IMR-90 (cell line): ENCODE measurements around the gene IL11RA. TPM values are rescaled to one million over a fixed set of nuclear protein-coding genes. Genes with fewer than 3 reads are reported as not detected.

ENCODE experiments used
- ATAC-seq: fragments of 200-7000 bp; cut with Tn5 transposase; 2 replicates; pipeline ENCODE4 v1.9.1; 2020; ENCODE audit warnings: low read depth, mild to moderate bottlenecking, moderate library complexity
- BruUV-seq: library from RNA; stranded (reverse); fragments of 400-500 nt; replicated peaks from 2 replicates; lab custom pipeline; 2021; lab: Mats Ljungman, UMichigan
- CTCF ChIA-PET: fragments of 300-600 bp; formaldehyde crosslinking; extraction: SDS; loops from one replicate; lab custom pipeline; 2021; ENCODE audit warnings: antibody characterized with exemption; lab: Yijun Ruan, JAX
- POLR2A ChIA-PET: fragments of 300-600 bp; sonication (Branson Sonifier 250); formaldehyde crosslinking; loops from one replicate; lab custom pipeline; 2022; ENCODE audit warnings: antibody characterized with exemption; ENCODE audit not compliant: unreplicated experiment; lab: Charles Lee
- DNase-seq: peaks from one replicate; pipeline ENCODE4 v3.0.0; 2013
- H2AFZ ChIP-seq: replicated peaks from 2 replicates; pipeline ENCODE3; 2013; ENCODE audit warnings: low read length, mild to moderate bottlenecking; ENCODE audit not compliant: poor library complexity
- H2AK5ac ChIP-seq: 2 replicates; pipeline ENCODE4 v1.6.1; 2013; ENCODE audit warnings: low read depth, low read length, inconsistent platforms
- H2AK9ac ChIP-seq: replicated peaks from 2 replicates; pipeline ENCODE3; 2013; ENCODE audit warnings: mild to moderate bottlenecking, low read depth, low read length, moderate library complexity; ENCODE audit not compliant: poor library complexity
- H2BK120ac ChIP-seq: 2 replicates; pipeline ENCODE4 v1.6.1; 2013; ENCODE audit warnings: low read depth, low read length, inconsistent platforms
- H2BK15ac ChIP-seq: 3 replicates; pipeline ENCODE4 v1.6.1; 2013; ENCODE audit warnings: low read depth, low read length, inconsistent platforms
- H2BK20ac ChIP-seq: 2 replicates; pipeline ENCODE4 v1.6.1; 2013; ENCODE audit warnings: low read depth, mild to moderate bottlenecking, inconsistent platforms, low read length, moderate library complexity
- H2BK5ac ChIP-seq: 2 replicates; pipeline ENCODE4 v1.6.1; 2013; ENCODE audit warnings: mild to moderate bottlenecking, low read depth, low read length, inconsistent platforms; ENCODE audit not compliant: poor library complexity, severe bottlenecking
- H3K14ac ChIP-seq: replicated peaks from 2 replicates; pipeline ENCODE4 v1.6.1; 2013; ENCODE audit warnings: low read depth, low read length, inconsistent platforms
- H3K18ac ChIP-seq: 2 replicates; pipeline ENCODE4 v1.6.1; 2013; ENCODE audit warnings: low read depth, low read length, control low read depth
- H3K23ac ChIP-seq: 2 replicates; pipeline ENCODE4 v1.6.1; 2013; ENCODE audit warnings: low read depth, low read length, inconsistent platforms
- H3K27ac ChIP-seq: 2 replicates; pipeline ENCODE4 v1.5.1; 2013; ENCODE audit warnings: mild to moderate bottlenecking, control low read depth, low read length; ENCODE audit not compliant: insufficient read depth
- H3K27me3 ChIP-seq: 2 replicates; pipeline ENCODE4 v1.6.1; 2013; ENCODE audit warnings: low read length; ENCODE audit not compliant: control insufficient read depth, insufficient read depth
- H3K36me3 ChIP-seq: 2 replicates; pipeline ENCODE4 v1.6.1; 2013; ENCODE audit warnings: low read length, mixed read lengths; ENCODE audit not compliant: control insufficient read depth, insufficient read depth
- H3K4ac ChIP-seq: 2 replicates; pipeline ENCODE4 v1.6.1; 2013; ENCODE audit warnings: low read depth, low read length, inconsistent platforms
- H3K4me1 ChIP-seq: 2 replicates; pipeline ENCODE4 v1.6.1; 2013; ENCODE audit warnings: low read length, mixed read lengths; ENCODE audit not compliant: control insufficient read depth, insufficient read depth
- H3K4me2 ChIP-seq: 2 replicates; pipeline ENCODE4 v1.6.1; 2013; ENCODE audit warnings: low read depth, mild to moderate bottlenecking, control low read depth, low read length, moderate library complexity
- H3K4me3 ChIP-seq: 2 replicates; pipeline ENCODE4 v1.5.1; 2013; ENCODE audit warnings: low read depth, mild to moderate bottlenecking, control low read depth, low read length, moderate library complexity; ENCODE audit not compliant: insufficient read depth
- H3K56ac ChIP-seq: 2 replicates; pipeline ENCODE4 v1.6.1; 2013; ENCODE audit warnings: low read length, inconsistent platforms; ENCODE audit not compliant: insufficient read depth; ENCODE audit errors: extremely low read depth
- H3K79me1 ChIP-seq, 2 experiments: 2 replicates each; pipeline ENCODE4 v1.6.1; 2013; ENCODE audit warnings: low read length in 2 of 2, inconsistent platforms in 1 of 2, low read depth in 1 of 2
- H3K9ac ChIP-seq: 2 replicates; pipeline ENCODE4 v1.6.1; 2013; ENCODE audit warnings: low read depth, low read length, control low read depth
- H3K9me1 ChIP-seq: 2 replicates; pipeline ENCODE4 v1.6.1; 2013; ENCODE audit warnings: low read length, inconsistent platforms; ENCODE audit not compliant: insufficient read depth
- H3K9me3 ChIP-seq: 2 replicates; pipeline ENCODE4 v1.6.1; 2013; ENCODE audit warnings: low read length; ENCODE audit not compliant: control insufficient read depth, insufficient read depth
- H4K20me1 ChIP-seq: 2 replicates; pipeline ENCODE4 v1.6.1; 2013; ENCODE audit warnings: low read length, inconsistent platforms; ENCODE audit not compliant: insufficient read depth
- H4K5ac ChIP-seq: 2 replicates; pipeline ENCODE4 v1.6.1; 2013; ENCODE audit warnings: mild to moderate bottlenecking, low read depth, low read length, control low read depth
- H4K8ac ChIP-seq, 2 experiments: 2 replicates each; pipeline ENCODE4 v1.6.1; 2013; ENCODE audit warnings: low read depth in 2 of 2, low read length in 2 of 2, control low read depth in 1 of 2, inconsistent platforms in 1 of 2
- H4K91ac ChIP-seq: 2 replicates; pipeline ENCODE4 v1.6.1; 2013; ENCODE audit warnings: low read depth, low read length, inconsistent platforms; ENCODE audit not compliant: insufficient read depth
- BHLHE40 ChIP-seq: fragments of 150-350 bp; IDR thresholded peaks from 2 replicates; pipeline ENCODE4 v1.6.1; 2016; ENCODE audit warnings: mild to moderate bottlenecking, low read depth, low read length
- CEBPB ChIP-seq: IDR thresholded peaks from 2 replicates; pipeline ENCODE4 v1.6.1; 2012; ENCODE audit warnings: low read depth, low read length, improper control_type of control experiment
- CHD1 ChIP-seq: IDR thresholded peaks from 2 replicates; pipeline ENCODE4 v1.6.1; 2012; ENCODE audit warnings: low read depth, low read length, improper control_type of control experiment
- FOS ChIP-seq: fragments of 150-350 bp; IDR thresholded peaks from 2 replicates; pipeline ENCODE4 v1.6.1; 2016; ENCODE audit warnings: low read depth, low read length
- MAFK ChIP-seq: IDR thresholded peaks from 2 replicates; pipeline ENCODE4 v1.6.1; 2012; ENCODE audit warnings: low read depth, low read length, improper control_type of control experiment
- MAZ ChIP-seq: IDR thresholded peaks from 2 replicates; pipeline ENCODE4 v1.6.1; 2012; ENCODE audit warnings: low read depth, mild to moderate bottlenecking, low read length, improper control_type of control experiment, moderate library complexity, borderline replicate concordance
- MXI1 ChIP-seq: IDR thresholded peaks from 2 replicates; pipeline ENCODE4 v1.6.1; 2012; ENCODE audit warnings: low read depth, mild to moderate bottlenecking, low read length, moderate library complexity, borderline replicate concordance
- NFE2L2 ChIP-seq: fragments of 150-350 bp; IDR thresholded peaks from 2 replicates; pipeline ENCODE4 v1.6.1; 2016; ENCODE audit warnings: low read depth, mild to moderate bottlenecking, low read length
- POLR2A ChIP-seq: IDR thresholded peaks from 2 replicates; pipeline ENCODE4 v1.6.1; 2012; ENCODE audit warnings: mild to moderate bottlenecking, low read depth, low read length
- RAD21 ChIP-seq: IDR thresholded peaks from 2 replicates; pipeline ENCODE4 v1.6.1; 2012; ENCODE audit warnings: low read length, improper control_type of control experiment
- RCOR1 ChIP-seq: IDR thresholded peaks from 2 replicates; pipeline ENCODE4 v1.6.1; 2012; ENCODE audit warnings: mild to moderate bottlenecking, low read length, improper control_type of control experiment; ENCODE audit not compliant: insufficient replicate concordance
- RFX5 ChIP-seq: IDR thresholded peaks from 2 replicates; pipeline ENCODE4 v1.8.0; 2012; ENCODE audit warnings: low read depth, mild to moderate bottlenecking, low read length, moderate library complexity
- SMC3 ChIP-seq: fragments of 150-350 bp; IDR thresholded peaks from 2 replicates; pipeline ENCODE4 v1.6.1; 2016; ENCODE audit warnings: low read depth, mild to moderate bottlenecking, antibody characterized with exemption, low read length, moderate library complexity
- WGBS, 2 experiments: methylation state at CpG; one replicate each; pipeline versions ENCODE4 v1.1.5 to v1.1.7; 2013; ENCODE audit warnings: missing lambda C conversion rate in 2 of 2; ENCODE audit not compliant: insufficient read length in 1 of 2; ENCODE audit errors: extremely low coverage in 2 of 2; 5-methylcytosine and 5-hydroxymethylcytosine counted together
- dilution Hi-C: fragments of 300-500 bp; cut with HindIII; formaldehyde crosslinking; loops from one replicate; pipeline ENCODE4 v1.14.3; 2018; ENCODE audit warnings: low sequenced_read_pairs; ENCODE audit not compliant: unreplicated experiment
- in situ Hi-C: fragments of 300-500 bp; cut with MboI; formaldehyde crosslinking; loops from 3 replicates; pipeline ENCODE4 v1.14.3; 2019; ENCODE audit warnings: low sequenced_read_pairs, inconsistent platforms, mixed read lengths
- intact Hi-C: fragments of 100-400 bp; cut with micrococcal nuclease; formaldehyde crosslinking; loops from 2 replicates; pipeline ENCODE4 v1.10.0; 2022
- polyA plus RNA-seq, 3 experiments: library from polyadenylated mRNA; depleted of rRNA; stranded (reverse); fragments of >200 nt; gene quantifications; 2 replicates each; pipeline ENCODE4 v1.2.3, GENCODE V29; 2012; ENCODE audit warnings: low replicate concordance in 1 of 3
- total RNA-seq: library from RNA; depleted of rRNA; stranded (reverse); fragments of >200 nt; gene quantifications from 2 replicates; pipeline ENCODE4 v1.2.3, GENCODE V29; 2012
- TF ChIP-seq, protein P1 (sequence below): fragments of 150-350 bp; IDR thresholded peaks from 2 replicates; pipeline ENCODE4 v1.6.1; 2016; ENCODE audit warnings: low read depth, mild to moderate bottlenecking, low read length, moderate library complexity, borderline replicate concordance
- TF ChIP-seq, protein P2 (sequence below): conservative IDR thresholded peaks from 2 replicates; pipeline ENCODE4 v1.5.1; 2012; ENCODE audit warnings: mild to moderate bottlenecking, low read depth, low read length, improper control_type of control experiment
- TF ChIP-seq, protein P3 (sequence below): fragments of 150-350 bp; IDR thresholded peaks from 2 replicates; pipeline ENCODE4 v1.6.1; 2017; ENCODE audit warnings: mild to moderate bottlenecking, antibody characterized with exemption, low read length, low read depth

The IL11RA gene
- total and polyA plus RNA-seq, 2 of the 4 experiments (the other 2 are of a cell fraction) = 8.2 to 15.9 TPM

DNA sequence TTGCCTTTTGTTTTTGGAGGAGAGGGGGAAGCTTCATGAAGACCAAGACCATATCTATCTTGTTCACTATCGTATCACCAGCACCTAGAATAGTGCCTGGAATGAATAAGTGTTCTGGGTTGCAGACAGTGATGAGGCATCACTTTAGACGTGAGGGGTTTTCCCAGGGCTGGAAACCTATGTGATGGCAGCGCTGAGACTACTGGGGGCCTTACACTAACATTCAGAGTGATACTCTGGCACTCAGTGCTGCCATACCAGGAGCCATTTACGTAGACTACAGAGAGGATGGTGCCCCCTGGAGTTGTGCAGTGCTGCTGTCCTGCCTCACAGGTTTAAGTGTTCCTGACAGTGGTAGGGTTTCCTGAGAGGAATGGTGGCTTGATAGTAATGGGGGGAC is 32.2 kb downstream of the IL11RA start:
- DNase-seq = no peak
- no peak overlapping the region for H3K9ac ChIP-seq
- H2BK20ac ChIP-seq = no peak overlapping the region
- no peaks in the 10 kb centered on the region for H3K9me3 ChIP-seq
- H3K18ac ChIP-seq = no peak overlapping the region
- no peak overlapping the region for H2BK5ac ChIP-seq
- H3K4ac ChIP-seq = no peak overlapping the region
- H4K8ac ChIP-seq = no peak overlapping the region
- no peak overlapping the region for H3K27ac ChIP-seq
- no peak overlapping the region for H3K14ac ChIP-seq
- H2BK15ac ChIP-seq = no peak overlapping the region
- CTCF ChIA-PET = interaction anchor here (1.1 kb wide), 1 partner anchor 18 kb away, joined by 3 read pairs; no protein-coding TSS in a partner anchor
- 83% methylated on average over 1 of the region's 4 CpGs; no CpG with 5 or more reads in 1 of the 2 experiments for WGBS, 2 experiments
- no peak for TF ChIP-seq MAZ
- TF ChIP-seq RCOR1 = no peak
- TF ChIP-seq MXI1 = no peak
- no peak for TF ChIP-seq CEBPB
- TF ChIP-seq NFE2L2 = no peak
- TF ChIP-seq, protein P1, sequence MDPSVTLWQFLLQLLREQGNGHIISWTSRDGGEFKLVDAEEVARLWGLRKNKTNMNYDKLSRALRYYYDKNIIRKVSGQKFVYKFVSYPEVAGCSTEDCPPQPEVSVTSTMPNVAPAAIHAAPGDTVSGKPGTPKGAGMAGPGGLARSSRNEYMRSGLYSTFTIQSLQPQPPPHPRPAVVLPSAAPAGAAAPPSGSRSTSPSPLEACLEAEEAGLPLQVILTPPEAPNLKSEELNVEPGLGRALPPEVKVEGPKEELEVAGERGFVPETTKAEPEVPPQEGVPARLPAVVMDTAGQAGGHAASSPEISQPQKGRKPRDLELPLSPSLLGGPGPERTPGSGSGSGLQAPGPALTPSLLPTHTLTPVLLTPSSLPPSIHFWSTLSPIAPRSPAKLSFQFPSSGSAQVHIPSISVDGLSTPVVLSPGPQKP = no peak
- TF ChIP-seq RFX5 = no peak
- TF ChIP-seq, protein P2, sequence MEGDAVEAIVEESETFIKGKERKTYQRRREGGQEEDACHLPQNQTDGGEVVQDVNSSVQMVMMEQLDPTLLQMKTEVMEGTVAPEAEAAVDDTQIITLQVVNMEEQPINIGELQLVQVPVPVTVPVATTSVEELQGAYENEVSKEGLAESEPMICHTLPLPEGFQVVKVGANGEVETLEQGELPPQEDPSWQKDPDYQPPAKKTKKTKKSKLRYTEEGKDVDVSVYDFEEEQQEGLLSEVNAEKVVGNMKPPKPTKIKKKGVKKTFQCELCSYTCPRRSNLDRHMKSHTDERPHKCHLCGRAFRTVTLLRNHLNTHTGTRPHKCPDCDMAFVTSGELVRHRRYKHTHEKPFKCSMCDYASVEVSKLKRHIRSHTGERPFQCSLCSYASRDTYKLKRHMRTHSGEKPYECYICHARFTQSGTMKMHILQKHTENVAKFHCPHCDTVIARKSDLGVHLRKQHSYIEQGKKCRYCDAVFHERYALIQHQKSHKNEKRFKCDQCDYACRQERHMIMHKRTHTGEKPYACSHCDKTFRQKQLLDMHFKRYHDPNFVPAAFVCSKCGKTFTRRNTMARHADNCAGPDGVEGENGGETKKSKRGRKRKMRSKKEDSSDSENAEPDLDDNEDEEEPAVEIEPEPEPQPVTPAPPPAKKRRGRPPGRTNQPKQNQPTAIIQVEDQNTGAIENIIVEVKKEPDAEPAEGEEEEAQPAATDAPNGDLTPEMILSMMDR = no peak
- no peak for TF ChIP-seq CHD1
- TF ChIP-seq MAFK = no peak
- no peak for TF ChIP-seq FOS
- no peak for TF ChIP-seq POLR2A
- TF ChIP-seq RAD21 = no peak
- no peak for TF ChIP-seq SMC3
- no peak for TF ChIP-seq BHLHE40
- TF ChIP-seq, protein P3, sequence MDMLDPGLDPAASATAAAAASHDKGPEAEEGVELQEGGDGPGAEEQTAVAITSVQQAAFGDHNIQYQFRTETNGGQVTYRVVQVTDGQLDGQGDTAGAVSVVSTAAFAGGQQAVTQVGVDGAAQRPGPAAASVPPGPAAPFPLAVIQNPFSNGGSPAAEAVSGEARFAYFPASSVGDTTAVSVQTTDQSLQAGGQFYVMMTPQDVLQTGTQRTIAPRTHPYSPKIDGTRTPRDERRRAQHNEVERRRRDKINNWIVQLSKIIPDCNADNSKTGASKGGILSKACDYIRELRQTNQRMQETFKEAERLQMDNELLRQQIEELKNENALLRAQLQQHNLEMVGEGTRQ = no peak
- BruUV-seq = no TSS peak
- dilution Hi-C loops = no loop called here
- no peak overlapping the region for H2AK5ac ChIP-seq
- peak overlapping the region; percentile 59 for H2AFZ ChIP-seq
- H3K4me2 ChIP-seq = no peak overlapping the region
- no peaks in the 10 kb centered on the region; a peak in 1 of 4 replicates for H3K79me1 ChIP-seq
- peaks cover 3% of the 10 kb centered on the region; the same call in 1 of the 2 replicates for H3K36me3 ChIP-seq
- no peak overlapping the region for H3K4me3 ChIP-seq
- no peaks in the 10 kb centered on the region; the same call in 1 of the 2 replicates for H4K20me1 ChIP-seq
- no peak overlapping the region for H3K23ac ChIP-seq
- no peaks in the 10 kb centered on the region for H3K27me3 ChIP-seq
- POLR2A ChIA-PET = no interaction called here
- H2AK9ac ChIP-seq = no peak overlapping the region
- H3K4me1 ChIP-seq = no peaks in the 10 kb centered on the region; the same call in 1 of the 2 replicates
- peaks cover 7% of the 10 kb centered on the region; the same call in 1 of the 2 replicates for H3K9me1 ChIP-seq
- in situ Hi-C loops = no loop called here
- ATAC-seq = no peak
- H3K56ac ChIP-seq = no peak overlapping the region
- no peak overlapping the region for H4K5ac ChIP-seq
- H2BK120ac ChIP-seq = no peak overlapping the region
- intact Hi-C loops = no loop called here
- H4K91ac ChIP-seq = no peak overlapping the region
